Peyer's patch (tissue), 4 donors: ENCODE results near the gene SLC11A1.

Source experiments
- CTCF ChIP-seq, 6 experiments: fragments of 450-650 bp in 4 of 6; fragments of 200-600 bp in 2 of 6; sonication (generic) in 1 of 6; IDR thresholded peaks; one replicate each; pipeline ENCODE4 v1.5.1; 2017 to 2019; ENCODE audit warnings: antibody characterized with exemption in 6 of 6, mild to moderate bottlenecking in 3 of 6, moderate library complexity in 1 of 6
- POLR2A ChIP-seq, 2 donors: fragments of 450-650 bp; IDR thresholded peaks; one replicate each; pipeline ENCODE4 v1.5.1; 2017; ENCODE audit warnings: antibody characterized with exemption in 2 of 2, mild to moderate bottlenecking in 2 of 2, moderate library complexity in 2 of 2

DNA sequence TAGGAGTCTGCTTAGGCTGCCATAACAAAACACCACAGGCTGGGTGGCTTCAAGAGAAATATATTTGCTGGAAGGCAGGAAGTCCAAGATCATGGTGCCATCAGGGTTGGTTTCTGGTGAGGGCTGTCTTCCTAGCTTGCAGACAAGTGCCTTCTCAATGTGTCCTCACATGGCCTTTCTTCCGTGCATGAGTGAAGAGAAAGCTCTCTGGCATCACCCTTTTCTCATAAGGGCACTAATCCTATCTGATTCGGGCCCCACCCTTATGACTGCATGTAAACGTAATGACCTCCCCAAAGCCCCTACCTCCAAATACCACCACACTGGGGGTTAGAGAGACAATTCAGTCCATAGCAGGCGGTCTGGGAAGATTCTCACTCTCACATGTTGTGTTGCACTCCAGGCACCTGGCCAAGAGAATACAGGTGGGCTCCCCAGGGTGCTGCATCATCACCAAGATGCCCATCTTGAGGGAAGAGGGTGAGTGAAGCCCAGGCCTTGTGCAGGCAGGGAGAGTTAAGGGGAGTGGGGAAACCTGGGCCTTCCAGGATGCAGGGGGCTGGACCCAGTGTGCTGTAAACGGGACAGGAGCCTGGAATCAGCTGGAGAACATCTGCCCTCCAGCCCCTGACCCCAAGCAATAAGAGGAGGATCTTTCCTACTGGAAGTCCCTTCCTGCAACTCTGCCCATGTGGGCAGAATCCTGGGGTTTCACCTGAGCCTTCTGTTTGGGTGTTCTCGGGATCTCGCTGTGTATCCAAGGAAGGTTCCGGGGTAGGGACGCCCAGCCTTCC, 15.3 kb upstream of the SLC11A1 start:
- TF ChIP-seq CTCF (IDR thresholded peaks at IDR 0.05), result no peak
- no peak for TF ChIP-seq POLR2A (IDR thresholded peaks at IDR 0.05)
